Left lung (tissue), 10 donors: ENCODE data around the gene MYO5C. TPM values are rescaled to one million over a fixed set of nuclear protein-coding genes. Genes with fewer than 3 reads are reported as not detected.

ENCODE experiments used
- ATAC-seq: fragments of 200-7000 bp; cut with Tn5 transposase; one replicate; pipeline ENCODE4 v1.9.1; 2020; ENCODE audit warnings: moderate library complexity
- DNase-seq, 4 donors: peaks; one replicate each; pipeline ENCODE4 v3.0.0-alpha.2; 2013 to 2020
- H3K27ac ChIP-seq, 2 donors: fragments of 200-600 bp; sonication (generic) in 1 of 2; one replicate each; pipeline versions ENCODE4 v1.5.0 to v1.8.0; 2020 to 2021
- H3K27me3 ChIP-seq, 2 donors: fragments of 200-600 bp; sonication (generic) in 1 of 2; one replicate each; pipeline versions ENCODE4 v1.5.0 to v1.8.0; 2020 to 2021
- H3K36me3 ChIP-seq, 2 donors: fragments of 200-600 bp; sonication (generic) in 1 of 2; one replicate each; pipeline versions ENCODE4 v1.5.0 to v1.8.0; 2020 to 2021
- H3K4me1 ChIP-seq, 2 donors: fragments of 200-600 bp; one replicate each; pipeline ENCODE4 v1.8.0; 2021
- H3K4me3 ChIP-seq, 2 donors: fragments of 200-600 bp; sonication (generic) in 1 of 2; one replicate each; pipeline versions ENCODE4 v1.5.0 to v1.8.0; 2020 to 2021; ENCODE audit warnings: mild to moderate bottlenecking in 1 of 2
- H3K9me3 ChIP-seq, 2 donors: fragments of 200-600 bp; sonication (generic) in 1 of 2; one replicate each; pipeline versions ENCODE4 v1.5.0 to v1.8.0; 2020 to 2021
- CTCF ChIP-seq, 2 donors: fragments of 200-600 bp; sonication (generic) in 1 of 2; IDR thresholded peaks; one replicate each; pipeline versions ENCODE4 v1.5.0 to v1.8.0; 2021; ENCODE audit warnings: antibody characterized with exemption in 2 of 2
- intact Hi-C, 2 donors: fragments of 100-400 bp; cut with DNase I; formaldehyde crosslinking; loops; one replicate each; pipeline versions ENCODE4 v1.11.2 to v1.14.2; 2022
- polyA plus RNA-seq, 6 donors: library from polyadenylated mRNA; unstranded; fragments of 120-200 nt; gene quantifications; one replicate each; pipeline ENCODE4 v1.2.1, GENCODE V29; 2013; ENCODE audit not compliant: insufficient read length in 6 of 6
- total RNA-seq, 2 donors: library from RNA; stranded (reverse); fragmentation: NEBNext Ultra II Directional; extraction: Animal tissue kit (Norgen Biotek cat#: 25700); gene quantifications; one replicate each; pipeline ENCODE4 v1.2.1, GENCODE V29; 2021
- donor health status: DM: no; HTN: yes; CAD: no.
- donor health status: DM: no; HTN: no; CAD: no.

Gene MYO5C
- total and polyA plus RNA-seq, 8 donors = 29.7 to 89.2 (median 36.7) TPM

- Histone ChIP-seq H3K4me1 (no peaks in the 10 kb centered on the region), H3K27ac (no peak overlapping the region), H3K27me3 (no peaks in the 10 kb centered on the region), H3K4me3 (no peak overlapping the region), H3K9me3 (no peaks in the 10 kb centered on the region), H3K36me3 (no peaks in the 10 kb centered on the region)
- no peak for DNase-seq
- TF ChIP-seq CTCF (IDR thresholded peaks at IDR 0.05) = no peak
- intact Hi-C loops = no loop called here
- no peak for ATAC-seq
These were observed 101.8 kb downstream of the MYO5C start for GRCh38 chr15:52193791-52194190.

GRCh38 chr15:52193321-52193720, 102.3 kb downstream of the MYO5C start:
- ATAC-seq (no peak), DNase-seq (no peak)
- no peak overlapping the region for H3K4me3 ChIP-seq
- H3K27me3 ChIP-seq = no peaks in the 10 kb centered on the region
- intact Hi-C loops = no loop called here
- no peak for TF ChIP-seq CTCF (IDR thresholded peaks at IDR 0.05)
- H3K4me1 ChIP-seq = no peaks in the 10 kb centered on the region
- no peaks in the 10 kb centered on the region for H3K9me3 ChIP-seq
- H3K36me3 ChIP-seq = no peaks in the 10 kb centered on the region
- H3K27ac ChIP-seq = no peak overlapping the region

- no peak for TF ChIP-seq CTCF (IDR thresholded peaks at IDR 0.05)
- Histone ChIP-seq H3K27me3 (no peaks in the 10 kb centered on the region), H3K27ac (no peak within 1 kb of the TSS), H3K9me3 (no peaks in the 10 kb centered on the region), H3K4me3 (no peak within 1 kb of the TSS), H3K4me1 (no peaks in the 10 kb centered on the region), H3K36me3 (no peaks in the 10 kb centered on the region)
- intact Hi-C loops = no loop called here
- no peak for ATAC-seq
- DNase-seq = no peak
These were observed 104.4 kb downstream of the MYO5C start, which contains the start of gene GNB5 for GRCh38 chr15:52191207-52191606. Gene GNB5, minus strand, starts transcription at chr15:52191392. Its CDS starts 6,716 bp downstream, at chr15:52184676.

GRCh38 chr15:52186651-52187486, 108.7 kb downstream of the MYO5C start:
- ATAC-seq = no peak

More at GRCh38 chr15:52186651-52187486, 108.7 kb downstream of the MYO5C start:
- intact Hi-C loops = no loop called here
- Histone ChIP-seq H3K36me3 (no peaks in the 10 kb centered on the region), H3K4me3 (no peak overlapping the region), H3K4me1 (no peaks in the 10 kb centered on the region), H3K9me3 (no peaks in the 10 kb centered on the region), H3K27ac (no peak overlapping the region), H3K27me3 (no peaks in the 10 kb centered on the region)
- no peak for TF ChIP-seq CTCF (IDR thresholded peaks at IDR 0.05)
- DNase-seq = no peak
